ENCODE results near the gene CRAT.

Gene CRAT

GRCh38 chr9:129108805-129109536, 1.6 kb downstream of the CRAT start:
- DNase-seq, result no peak

- DNase-seq, result no peak
These were observed 2.3 kb downstream of the CRAT start for GRCh38 chr9:129108083-129108804.

GRCh38 chr9:129107651-129108050, 2.9 kb downstream of the CRAT start:
- DNase-seq, result no peak

- no peak for DNase-seq
These were observed 4.5 kb downstream of the CRAT start for GRCh38 chr9:129105857-129106694.

GRCh38 chr9:129104051-129104450, 6.5 kb downstream of the CRAT start:
- DNase-seq, result no peak

- DNase-seq, result no peak
These were observed 7.0 kb downstream of the CRAT start for GRCh38 chr9:129103595-129103965.

GRCh38 chr9:129102791-129103594, 7.6 kb downstream of the CRAT start:
- no peak for DNase-seq

GRCh38 chr9:129102095-129102525, 8.5 kb downstream of the CRAT start:
- DNase-seq, result no peak

- DNase-seq, result no peak
These were observed 9.3 kb downstream of the CRAT start for GRCh38 chr9:129101279-129101678.

- no peak for DNase-seq
These were observed 10.0 kb downstream of the CRAT start for GRCh38 chr9:129100383-129101169.

GRCh38 chr9:129098328-129098727, 12.3 kb downstream of the CRAT start:
- DNase-seq, result no peak

GRCh38 chr9:129097671-129098306, 12.8 kb downstream of the CRAT start:
- no peak for DNase-seq

- DNase-seq, result no peak
These were observed 14.7 kb downstream of the CRAT start for GRCh38 chr9:129095908-129096307.

- no peak for DNase-seq
These were observed 15.4 kb downstream of the CRAT start for GRCh38 chr9:129095170-129095667.

GRCh38 chr9:129094387-129095169, 16.0 kb downstream of the CRAT start:
- no peak for DNase-seq

GRCh38 chr9:129093602-129094386, 16.8 kb downstream of the CRAT start:
- no peak for DNase-seq

GRCh38 chr9:129089246-129089645, 21.3 kb downstream of the CRAT start:
- no peak for DNase-seq

- no peak for DNase-seq
These were observed 26.5 kb downstream of the CRAT start for GRCh38 chr9:129084087-129084486.

- no peak for DNase-seq
These were observed 29.1 kb downstream of the CRAT start for GRCh38 chr9:129081388-129081904.

All from SIG-M5 (cell line).